Left kidney (tissue), 2 donors: ENCODE data around the gene FUCA1. TPM values are rescaled to one million over a fixed set of nuclear protein-coding genes. Genes with fewer than 3 reads are reported as not detected.
"Not testable (repeated sequence)": the region's sequence is repeated elsewhere in the genome, so short reads cannot be mapped to it uniquely, and the experiment has no call there.

Experiments
- DNase-seq: peaks from one replicate; pipeline ENCODE4 v3.0.0-alpha.2; 2013
- polyA plus RNA-seq: library from polyadenylated mRNA; unstranded; fragments of 120-200 nt; gene quantifications from one replicate; pipeline ENCODE4 v1.2.1, GENCODE V29; 2013; ENCODE audit not compliant: insufficient read length

FUCA1 gene
- polyA plus RNA-seq, 1 donor: 41.7 TPM

GRCh38 chr1:23843644-23844043, 24.4 kb downstream of the FUCA1 start:
- DNase-seq: no peak

- peak; percentile 33 for DNase-seq
These were observed 29.7 kb downstream of the FUCA1 start for GRCh38 chr1:23838401-23838866.

- no peak for DNase-seq
These were observed 30.2 kb downstream of the FUCA1 start for GRCh38 chr1:23837908-23838307.

GRCh38 chr1:23836037-23836436, 32.1 kb downstream of the FUCA1 start:
- no peak for DNase-seq

GRCh38 chr1:23834156-23834555, 33.9 kb downstream of the FUCA1 start:
- DNase-seq: not testable (repeated sequence)

- DNase-seq: no peak
These were observed 40.4 kb downstream of the FUCA1 start for GRCh38 chr1:23827717-23828116.

GRCh38 chr1:23826590-23826989, 41.5 kb downstream of the FUCA1 start:
- not testable (repeated sequence) for DNase-seq

- no peak for DNase-seq
These were observed 42.1 kb downstream of the FUCA1 start for GRCh38 chr1:23825762-23826522.

- peak; percentile 92 for DNase-seq
These were observed 42.9 kb downstream of the FUCA1 start, which contains the start of gene HMGCL for GRCh38 chr1:23825076-23825761. Gene HMGCL (minus strand): TSS chr1:23825429. CDS start chr1:23825415, 14 bp downstream.

- DNase-seq: peak; percentile 21
These were observed 43.4 kb downstream of the FUCA1 start for GRCh38 chr1:23824711-23825075.

GRCh38 chr1:23823767-23824166, 44.3 kb downstream of the FUCA1 start:
- DNase-seq: no peak

- DNase-seq: no peak
These were observed 50.5 kb downstream of the FUCA1 start for GRCh38 chr1:23817633-23818032.

GRCh38 chr1:23816906-23817305, 51.2 kb downstream of the FUCA1 start:
- no peak for DNase-seq

- no peak for DNase-seq
These were observed 51.7 kb downstream of the FUCA1 start for GRCh38 chr1:23816361-23816760.

GRCh38 chr1:23814016-23814415, 54.1 kb downstream of the FUCA1 start:
- DNase-seq: no peak

- no peak for DNase-seq
These were observed 57.1 kb downstream of the FUCA1 start for GRCh38 chr1:23810818-23811540.

GRCh38 chr1:23809751-23810171, 58.3 kb downstream of the FUCA1 start:
- no peak for DNase-seq

- no peak for DNase-seq
These were observed 60.6 kb downstream of the FUCA1 start for GRCh38 chr1:23807453-23807852.

GRCh38 chr1:23806280-23806679, 61.8 kb downstream of the FUCA1 start:
- no peak for DNase-seq

- DNase-seq: no peak
These were observed 63.1 kb downstream of the FUCA1 start for GRCh38 chr1:23805025-23805424.

GRCh38 chr1:23804183-23804835, 63.8 kb downstream of the FUCA1 start:
- DNase-seq: no peak

GRCh38 chr1:23803674-23804073, 64.4 kb downstream of the FUCA1 start:
- no peak for DNase-seq
